Adrenal gland (tissue), 12 donors: ENCODE results near the gene PIK3IP1. TPM values are rescaled to one million over a fixed set of nuclear protein-coding genes. Genes with fewer than 3 reads are reported as not detected.

Experiments used
- DNase-seq, 7 donors: peaks; one replicate each; pipeline ENCODE4 v3.0.0-alpha.2; 2019 to 2020
- H3K27ac ChIP-seq, 5 donors: fragments of 200-600 bp; sonication (generic) in 4 of 5; 1 replicate in 3 of 5; 2 replicates in 2 of 5; pipeline versions ENCODE4 v1.5.1 to v1.8.0; 2016 to 2020; ENCODE audit warnings: mild to moderate bottlenecking in 1 of 5
- H3K27me3 ChIP-seq: fragments of 200-600 bp; 2 replicates; pipeline ENCODE4 v1.8.0; 2021
- H3K36me3 ChIP-seq, 2 donors: fragments of 200-600 bp; replicated peaks in 1 of 2; 1 replicate in 1 of 2; 2 replicates in 1 of 2; pipeline versions ENCODE4 v1.5.1 to v1.8.0; 2018 to 2022
- H3K4me1 ChIP-seq, 2 donors: fragments of 200-600 bp; replicated peaks in 1 of 2; 1 replicate in 1 of 2; 2 replicates in 1 of 2; pipeline versions ENCODE4 v1.5.1 to v1.8.0; 2018 to 2021
- H3K4me3 ChIP-seq, 4 donors: fragments of 200-600 bp; sonication (generic) in 3 of 4; one replicate each; pipeline ENCODE4 v1.5.1; 2016 to 2018
- H3K9me3 ChIP-seq, 3 donors: fragments of 200-600 bp; sonication (generic) in 1 of 3; replicated peaks in 1 of 3; 1 replicate in 2 of 3; 2 replicates in 1 of 3; pipeline versions ENCODE4 v1.5.1 to v1.8.0; 2016 to 2021
- POLR2A ChIP-seq, 2 donors: fragments of 450-650 bp; IDR thresholded peaks; one replicate each; pipeline ENCODE4 v1.6.1; 2017; ENCODE audit warnings: antibody characterized with exemption in 2 of 2, mild to moderate bottlenecking in 2 of 2, moderate library complexity in 1 of 2
- WGBS, 4 donors: extraction: QIAGEN DNeasy Blood & Tissue Kit in 2 of 4; methylation state at CpG; one replicate each; pipeline versions ENCODE4 v1.1.5 to v1.1.7; 2013 to 2017; 5-methylcytosine and 5-hydroxymethylcytosine counted together
- intact Hi-C, 2 donors: fragments of 100-400 bp; cut with DNase I; formaldehyde crosslinking; loops; one replicate each; pipeline versions ENCODE4 v1.14.1 to v1.15.0; 2022 to 2023
- polyA plus RNA-seq, 3 donors: library from polyadenylated mRNA; stranded (reverse); fragments of 200-250 nt in 2 of 3; fragments of 350-450 nt in 1 of 3; fragmentation: Illumina TruSeq in 1 of 3; extraction: RNeasy Lipid Tissue Mini Kit (QIAGEN cat#74804) in 1 of 3; gene quantifications; one replicate each; pipeline ENCODE4 v1.2.3, GENCODE V29; 2013 to 2014
- total RNA-seq, 9 donors: library from RNA; depleted of rRNA in 4 of 9; stranded (reverse); fragments of >200 nt in 4 of 9; fragments of 120-200 nt in 1 of 9; fragmentation: NEBNext Ultra II Directional in 1 of 9; extraction: Animal tissue kit (Norgen Biotek cat#: 25700) in 1 of 9; gene quantifications; one replicate each; pipeline versions ENCODE4 v1.1.0 to v1.2.4, GENCODE V29; 2013 to 2023
- TF ChIP-seq, protein P1 (sequence below), 6 experiments: fragments of 450-650 bp in 4 of 6; fragments of 200-600 bp in 2 of 6; sonication (generic) in 1 of 6; IDR thresholded peaks; 1 replicate in 5 of 6; 2 replicates in 1 of 6; pipeline versions ENCODE4 v1.5.1 to v1.8.0; 2016 to 2021; ENCODE audit warnings: antibody characterized with exemption in 6 of 6, mild to moderate bottlenecking in 2 of 6, moderate library complexity in 1 of 6
- donor health status: healthy with polysubstance abuse.
- donor health status: Bipolar disorder and iron deficiency.
- donor health status: DM: yes; HTN: yes; CAD: no.
- donor health status: DM: no; HTN: no; CAD: no.
- donor health status: DM: no; HTN: no; CAD: no.
- donor health status: DM: yes; HTN: yes; CAD: no.

The PIK3IP1 gene
- total and polyA plus RNA-seq, 12 donors, result 12.1 to 161 (median 69.7) TPM

DNA sequence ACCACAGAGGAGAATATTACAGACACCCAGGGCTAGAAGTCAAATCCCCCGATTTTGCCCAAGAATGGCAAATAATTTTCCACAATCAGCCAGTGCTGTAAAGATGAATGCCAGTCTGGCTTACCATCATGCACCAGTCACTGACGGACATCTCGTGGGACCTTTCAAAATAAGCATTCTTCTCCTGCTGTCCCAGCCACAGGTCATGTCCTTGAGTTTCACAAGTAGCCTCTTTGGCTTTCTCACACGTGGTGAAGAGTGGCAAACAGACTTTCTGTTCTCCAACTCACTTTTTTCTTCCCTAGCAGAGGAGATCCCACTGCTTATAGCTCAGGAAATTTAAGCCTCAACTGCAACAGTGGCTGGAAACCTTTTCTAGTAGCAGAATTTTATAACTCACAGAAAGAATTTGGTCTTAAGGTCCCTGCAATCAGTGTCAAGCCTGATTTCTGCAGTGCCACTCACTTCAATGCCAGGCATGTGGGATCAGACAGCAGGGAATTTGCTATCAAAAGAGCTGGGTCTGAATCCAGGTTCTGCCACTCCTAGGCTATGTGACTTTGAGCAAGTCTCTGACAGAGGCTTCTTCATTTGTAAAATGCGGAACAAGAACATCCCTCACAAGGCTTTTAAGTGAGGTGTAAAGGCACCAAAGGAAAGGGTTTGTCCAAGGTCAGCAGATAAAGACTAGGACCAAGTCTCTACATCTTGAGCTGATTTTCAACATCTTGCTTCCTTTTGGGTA, 3.6 kb downstream of the PIK3IP1 start:
- peak in 1 of 2 donors; percentile 29 for TF ChIP-seq POLR2A (IDR thresholded peaks at IDR 0.05)
- TF ChIP-seq, protein P1, sequence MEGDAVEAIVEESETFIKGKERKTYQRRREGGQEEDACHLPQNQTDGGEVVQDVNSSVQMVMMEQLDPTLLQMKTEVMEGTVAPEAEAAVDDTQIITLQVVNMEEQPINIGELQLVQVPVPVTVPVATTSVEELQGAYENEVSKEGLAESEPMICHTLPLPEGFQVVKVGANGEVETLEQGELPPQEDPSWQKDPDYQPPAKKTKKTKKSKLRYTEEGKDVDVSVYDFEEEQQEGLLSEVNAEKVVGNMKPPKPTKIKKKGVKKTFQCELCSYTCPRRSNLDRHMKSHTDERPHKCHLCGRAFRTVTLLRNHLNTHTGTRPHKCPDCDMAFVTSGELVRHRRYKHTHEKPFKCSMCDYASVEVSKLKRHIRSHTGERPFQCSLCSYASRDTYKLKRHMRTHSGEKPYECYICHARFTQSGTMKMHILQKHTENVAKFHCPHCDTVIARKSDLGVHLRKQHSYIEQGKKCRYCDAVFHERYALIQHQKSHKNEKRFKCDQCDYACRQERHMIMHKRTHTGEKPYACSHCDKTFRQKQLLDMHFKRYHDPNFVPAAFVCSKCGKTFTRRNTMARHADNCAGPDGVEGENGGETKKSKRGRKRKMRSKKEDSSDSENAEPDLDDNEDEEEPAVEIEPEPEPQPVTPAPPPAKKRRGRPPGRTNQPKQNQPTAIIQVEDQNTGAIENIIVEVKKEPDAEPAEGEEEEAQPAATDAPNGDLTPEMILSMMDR (IDR thresholded peaks at IDR 0.05), result no peak
- peaks cover 45 to 56% of the 10 kb centered on the region in 2 donors for H3K4me1 ChIP-seq
- H3K9me3 ChIP-seq, result no peaks in the 10 kb centered on the region
- H3K27me3 ChIP-seq, result no peaks in the 10 kb centered on the region
- 35 to 41% (median 39%) methylated on average over 5 of the region's 5 CpGs for WGBS, 4 donors
- intact Hi-C loops, result no loop called here
- no peak overlapping the region for H3K4me3 ChIP-seq
- peaks cover 0 to 59% of the 10 kb centered on the region in 2 donors for H3K36me3 ChIP-seq
- H3K27ac ChIP-seq, result peak overlapping the region; percentile 86 to 96 (median 96)
- DNase-seq, result peak in 6 of 7 donors; percentile 27 to 82 (median 66)

DNA sequence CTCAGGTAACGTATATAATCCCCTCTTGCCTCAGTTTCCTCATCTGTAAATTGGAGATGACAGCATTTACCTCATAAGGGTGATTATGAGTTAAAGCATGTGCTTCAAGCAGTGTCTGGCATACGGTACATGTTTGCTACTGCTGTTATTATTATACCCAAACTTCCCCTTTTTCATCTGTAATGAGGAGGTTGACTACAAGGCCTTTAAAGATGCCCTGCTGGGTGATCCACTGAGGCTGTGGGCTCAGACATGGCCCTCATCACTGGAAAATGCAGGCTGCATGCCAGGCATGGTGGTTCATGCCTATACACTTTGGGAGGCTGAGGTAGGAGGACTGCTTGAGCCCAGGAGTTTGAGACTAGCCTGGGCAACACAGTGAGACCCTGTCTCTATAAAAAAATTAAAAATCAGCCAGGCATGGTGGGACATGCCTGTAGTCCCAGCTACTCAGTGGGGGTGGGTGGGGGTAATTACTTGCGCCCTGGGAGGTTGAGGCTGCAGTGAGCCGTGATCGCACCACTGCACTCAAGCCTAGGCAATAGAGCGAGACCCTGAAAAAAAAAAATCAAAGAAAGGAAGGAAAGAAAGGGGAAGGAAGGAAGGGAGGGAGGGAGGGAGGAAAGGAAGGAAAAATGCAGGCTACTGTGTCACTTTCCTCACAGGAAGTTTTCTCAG, 4.3 kb downstream of the PIK3IP1 start:
- H3K4me1 ChIP-seq, result peaks cover 40 to 49% of the 10 kb centered on the region in 2 donors
- peak in 1 of 7 donors; percentile 53 for DNase-seq
- H3K27ac ChIP-seq, result peak overlapping the region; percentile 11 to 96 (median 92)
- no peaks in the 10 kb centered on the region for H3K27me3 ChIP-seq
- H3K36me3 ChIP-seq, result peaks cover 0 to 66% of the 10 kb centered on the region in 2 donors
- intact Hi-C loops, result no loop called here
- WGBS, 4 donors, result 80 to 88% (median 84%) methylated on average over 6 of the region's 6 CpGs
- no peaks in the 10 kb centered on the region for H3K9me3 ChIP-seq
- no peak overlapping the region for H3K4me3 ChIP-seq
- TF ChIP-seq, protein P1 (IDR thresholded peaks at IDR 0.05), result no peak
- TF ChIP-seq POLR2A (IDR thresholded peaks at IDR 0.05), result no peak

GRCh38 chr22:31286360-31287255, 5.7 kb downstream of the PIK3IP1 start:
- 73 to 78% (median 73%) methylated on average over 8 of the region's 8 CpGs for WGBS, 4 donors
- Histone ChIP-seq H3K9me3 (no peaks in the 10 kb centered on the region), H3K27me3 (no peaks in the 10 kb centered on the region), H3K4me1 (peaks cover 35 to 52% of the 10 kb centered on the region in 2 donors), H3K36me3 (peaks cover 0 to 80% of the 10 kb centered on the region in 2 donors), H3K27ac (peak overlapping the region in 4 of 5 donors; percentile 52 to 96 (median 91)), H3K4me3 (no peak overlapping the region)
- no peak for TF ChIP-seq POLR2A (IDR thresholded peaks at IDR 0.05)
- TF ChIP-seq, protein P1 (IDR thresholded peaks at IDR 0.05), result no peak
- peak in 5 of 7 donors; percentile 41 to 72 (median 57) for DNase-seq
- intact Hi-C loops, result no loop called here
